Measurements from ENCODE around the gene DIMT1. TPM values are rescaled to one million over a fixed set of nuclear protein-coding genes. Genes with fewer than 3 reads are reported as not detected.

DIMT1 gene
- total and polyA plus RNA-seq, 9 donors = 18.7 to 26.3 (median 22.8) TPM

DNA sequence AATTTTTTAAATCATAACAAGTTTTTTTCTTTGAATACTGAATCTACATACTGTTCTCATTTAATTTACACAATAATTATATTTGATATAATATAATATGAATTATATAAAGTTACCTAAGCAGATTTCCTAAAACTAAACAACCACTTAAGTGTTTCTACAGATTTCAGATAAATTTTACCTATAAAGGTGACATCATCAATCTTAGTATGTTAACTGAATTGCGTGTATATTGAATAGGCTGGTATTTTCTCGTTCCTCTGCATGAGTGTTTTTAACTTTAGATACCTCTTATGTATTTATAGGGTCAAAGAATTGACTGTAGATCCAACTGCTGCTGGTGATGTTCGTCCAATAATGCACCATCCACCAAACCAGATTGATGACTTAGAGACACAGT lies 30.3 kb downstream of the DIMT1 start:
- peaks cover 26% of the 10 kb centered on the region for H3K36me3 ChIP-seq (ENCODE audit: control insufficient read depth, insufficient read depth, low read length)
- H3K4me3 ChIP-seq (ENCODE audit: low read length) = no peak overlapping the region
- DNase-seq = no peak
- no peaks in the 10 kb centered on the region for H3K9me3 ChIP-seq (replicated peaks; ENCODE audit: control insufficient read depth, low read depth, low read length)
- no peak overlapping the region for H3K27ac ChIP-seq (ENCODE audit: low read length)
- no peaks in the 10 kb centered on the region for H3K4me1 ChIP-seq (ENCODE audit: control insufficient read depth, insufficient read depth, low read length)
- WGBS (ENCODE audit: insufficient coverage) = no CpG with 5 or more reads among the region's 3 CpGs
- H3K27me3 ChIP-seq (ENCODE audit: control insufficient read depth, insufficient read depth, low read length) = no peaks in the 10 kb centered on the region

GRCh38 chr5:62372600-62372999 lies 31.1 kb downstream of the DIMT1 start:
- Histone ChIP-seq H3K27ac (ENCODE audit: low read length) (no peak overlapping the region), H3K4me3 (ENCODE audit: low read length) (no peak overlapping the region), H3K36me3 (ENCODE audit: control insufficient read depth, insufficient read depth, low read length) (peaks cover 21% of the 10 kb centered on the region), H3K4me1 (ENCODE audit: control insufficient read depth, insufficient read depth, low read length) (no peaks in the 10 kb centered on the region), H3K9me3 (replicated peaks; ENCODE audit: control insufficient read depth, low read depth, low read length) (no peaks in the 10 kb centered on the region), H3K27me3 (ENCODE audit: control insufficient read depth, insufficient read depth, low read length) (no peaks in the 10 kb centered on the region)
- no peak for DNase-seq
- WGBS (ENCODE audit: insufficient coverage) = 93% methylated on average over 2 of the region's 3 CpGs

GRCh38 chr5:62371409-62371808 lies 32.3 kb downstream of the DIMT1 start:
- Histone ChIP-seq H3K4me3 (ENCODE audit: low read length) (no peak overlapping the region), H3K36me3 (ENCODE audit: control insufficient read depth, insufficient read depth, low read length) (peaks cover 18% of the 10 kb centered on the region), H3K4me1 (ENCODE audit: control insufficient read depth, insufficient read depth, low read length) (no peaks in the 10 kb centered on the region), H3K27ac (ENCODE audit: low read length) (no peak overlapping the region), H3K9me3 (replicated peaks; ENCODE audit: control insufficient read depth, low read depth, low read length) (no peaks in the 10 kb centered on the region), H3K27me3 (ENCODE audit: control insufficient read depth, insufficient read depth, low read length) (no peaks in the 10 kb centered on the region)
- DNase-seq = no peak

DNA sequence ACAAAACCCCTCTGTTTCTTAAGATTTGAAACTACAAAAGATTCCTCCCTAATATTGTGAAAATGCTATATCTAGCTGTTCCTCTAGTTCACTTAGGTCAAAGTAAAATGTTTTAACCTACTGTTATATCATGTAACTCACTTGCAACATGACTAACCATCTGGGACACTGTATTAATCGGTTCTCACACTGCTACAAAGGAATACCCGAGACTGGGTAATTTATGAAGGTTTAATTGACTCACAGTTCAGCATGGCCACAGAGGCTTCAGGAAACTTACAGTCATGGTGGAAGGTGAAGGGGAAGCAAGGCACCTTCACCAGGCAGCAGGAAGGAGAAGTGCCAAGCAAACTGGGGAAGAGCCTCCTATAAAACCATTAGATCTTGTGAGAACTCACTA lies 34.7 kb downstream of the DIMT1 start:
- WGBS (ENCODE audit: insufficient coverage) = no CpG with 5 or more reads among the region's 2 CpGs
- Histone ChIP-seq H3K27ac (ENCODE audit: low read length) (no peak overlapping the region), H3K4me1 (ENCODE audit: control insufficient read depth, insufficient read depth, low read length) (no peaks in the 10 kb centered on the region), H3K36me3 (ENCODE audit: control insufficient read depth, insufficient read depth, low read length) (peaks cover 24% of the 10 kb centered on the region), H3K27me3 (ENCODE audit: control insufficient read depth, insufficient read depth, low read length) (no peaks in the 10 kb centered on the region), H3K4me3 (ENCODE audit: low read length) (no peak overlapping the region), H3K9me3 (replicated peaks; ENCODE audit: control insufficient read depth, low read depth, low read length) (no peaks in the 10 kb centered on the region)
- no peak for DNase-seq

GRCh38 chr5:62362701-62363100 lies 41.0 kb downstream of the DIMT1 start:
- H3K9me3 ChIP-seq (replicated peaks; ENCODE audit: control insufficient read depth, low read depth, low read length) = no peaks in the 10 kb centered on the region
- H3K27ac ChIP-seq (ENCODE audit: low read length) = no peak overlapping the region
- WGBS (ENCODE audit: insufficient coverage) = 100% methylated on average over 3 of the region's 3 CpGs
- H3K4me3 ChIP-seq (ENCODE audit: low read length) = no peak overlapping the region
- H3K27me3 ChIP-seq (ENCODE audit: control insufficient read depth, insufficient read depth, low read length) = no peaks in the 10 kb centered on the region
- no peak for DNase-seq
- H3K4me1 ChIP-seq (ENCODE audit: control insufficient read depth, insufficient read depth, low read length) = no peaks in the 10 kb centered on the region
- peaks cover 20% of the 10 kb centered on the region for H3K36me3 ChIP-seq (ENCODE audit: control insufficient read depth, insufficient read depth, low read length)

DNA sequence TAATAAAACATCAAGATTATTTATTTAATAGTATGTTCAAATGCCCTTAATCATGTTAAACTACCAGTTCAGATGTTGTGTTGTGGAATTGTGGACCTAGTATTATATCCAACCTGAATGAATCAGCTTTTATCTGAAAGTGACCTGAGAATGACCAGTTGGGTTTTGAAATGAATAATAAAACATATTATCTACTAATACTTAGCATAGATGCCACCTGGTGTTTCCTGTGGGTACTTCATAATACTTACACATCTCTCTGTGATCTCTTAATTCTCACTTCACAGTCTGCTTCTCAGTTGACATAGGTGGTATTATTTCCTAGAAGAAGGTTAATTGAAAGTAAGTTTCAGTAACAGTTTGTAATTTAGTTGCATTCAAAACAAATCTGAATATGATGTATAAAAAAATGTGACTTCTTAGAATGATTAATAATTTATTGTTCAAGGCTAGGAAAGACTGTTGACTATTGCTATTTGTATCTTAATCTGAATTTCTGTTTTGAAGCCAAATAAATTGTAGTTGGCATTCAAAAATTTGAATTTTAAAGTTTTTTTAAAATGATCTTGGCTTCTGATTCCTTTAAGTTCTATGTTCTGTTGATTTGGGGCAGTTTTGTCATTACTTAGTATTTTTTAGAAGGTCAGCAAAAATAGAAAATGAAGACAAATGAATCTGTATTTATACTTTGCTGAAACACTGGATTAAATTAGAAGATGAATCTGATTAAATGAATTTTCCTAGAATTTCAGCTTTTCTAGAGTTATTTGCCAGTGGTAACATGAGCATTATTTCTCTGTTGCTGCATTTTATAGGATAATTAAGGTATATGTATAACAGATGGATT lies 49.5 kb downstream of the DIMT1 start:
- Histone ChIP-seq H3K4me1 (ENCODE audit: control insufficient read depth, insufficient read depth, low read length) (no peaks in the 10 kb centered on the region), H3K36me3 (ENCODE audit: control insufficient read depth, insufficient read depth, low read length) (peaks cover 17% of the 10 kb centered on the region), H3K4me3 (ENCODE audit: low read length) (no peak overlapping the region), H3K27me3 (ENCODE audit: control insufficient read depth, insufficient read depth, low read length) (no peaks in the 10 kb centered on the region), H3K27ac (ENCODE audit: low read length) (no peak overlapping the region), H3K9me3 (replicated peaks; ENCODE audit: control insufficient read depth, low read depth, low read length) (no peaks in the 10 kb centered on the region)
- peak; percentile 65 for DNase-seq

- no CpG with 5 or more reads among the region's 1 CpG for WGBS (ENCODE audit: insufficient coverage)
- H3K9me3 ChIP-seq (replicated peaks; ENCODE audit: control insufficient read depth, low read depth, low read length) = no peaks in the 10 kb centered on the region
- peaks cover 12% of the 10 kb centered on the region for H3K36me3 ChIP-seq (ENCODE audit: control insufficient read depth, insufficient read depth, low read length)
- DNase-seq = no peak
- H3K27me3 ChIP-seq (ENCODE audit: control insufficient read depth, insufficient read depth, low read length) = no peaks in the 10 kb centered on the region
- no peaks in the 10 kb centered on the region for H3K4me1 ChIP-seq (ENCODE audit: control insufficient read depth, insufficient read depth, low read length)
- H3K4me3 ChIP-seq (ENCODE audit: low read length) = no peak overlapping the region
- H3K27ac ChIP-seq (ENCODE audit: low read length) = no peak overlapping the region
These were observed 54.8 kb downstream of the DIMT1 start for GRCh38 chr5:62348723-62349481.

- Histone ChIP-seq H3K4me3 (ENCODE audit: low read length) (no peak overlapping the region), H3K4me1 (ENCODE audit: control insufficient read depth, insufficient read depth, low read length) (no peaks in the 10 kb centered on the region), H3K9me3 (replicated peaks; ENCODE audit: control insufficient read depth, low read depth, low read length) (no peaks in the 10 kb centered on the region), H3K36me3 (ENCODE audit: control insufficient read depth, insufficient read depth, low read length) (peaks cover 12% of the 10 kb centered on the region), H3K27ac (ENCODE audit: low read length) (no peak overlapping the region), H3K27me3 (ENCODE audit: control insufficient read depth, insufficient read depth, low read length) (no peaks in the 10 kb centered on the region)
- DNase-seq = no peak
- no CpG with 5 or more reads among the region's 1 CpG for WGBS (ENCODE audit: insufficient coverage)
These were observed 55.8 kb downstream of the DIMT1 start for GRCh38 chr5:62347928-62348327.

- no peaks in the 10 kb centered on the region for H3K4me1 ChIP-seq (ENCODE audit: control insufficient read depth, insufficient read depth, low read length)
- no peak overlapping the region for H3K4me3 ChIP-seq (ENCODE audit: low read length)
- no peaks in the 10 kb centered on the region for H3K9me3 ChIP-seq (replicated peaks; ENCODE audit: control insufficient read depth, low read depth, low read length)
- no peak overlapping the region for H3K27ac ChIP-seq (ENCODE audit: low read length)
- WGBS (ENCODE audit: insufficient coverage) = no CpG with 5 or more reads among the region's 2 CpGs
- no peak for DNase-seq
- peaks cover 12% of the 10 kb centered on the region for H3K36me3 ChIP-seq (ENCODE audit: control insufficient read depth, insufficient read depth, low read length)
- no peaks in the 10 kb centered on the region for H3K27me3 ChIP-seq (ENCODE audit: control insufficient read depth, insufficient read depth, low read length)
These were observed 57.0 kb downstream of the DIMT1 start for GRCh38 chr5:62346748-62347147.

- Histone ChIP-seq H3K4me1 (ENCODE audit: control insufficient read depth, insufficient read depth, low read length) (no peaks in the 10 kb centered on the region), H3K27ac (ENCODE audit: low read length) (no peak overlapping the region), H3K36me3 (ENCODE audit: control insufficient read depth, insufficient read depth, low read length) (peaks cover 2% of the 10 kb centered on the region), H3K27me3 (ENCODE audit: control insufficient read depth, insufficient read depth, low read length) (no peaks in the 10 kb centered on the region), H3K9me3 (replicated peaks; ENCODE audit: control insufficient read depth, low read depth, low read length) (no peaks in the 10 kb centered on the region), H3K4me3 (ENCODE audit: low read length) (no peak overlapping the region)
- DNase-seq = no peak
- 100% methylated on average over 1 of the region's 1 CpG for WGBS (ENCODE audit: insufficient coverage)
These were observed 60.3 kb downstream of the DIMT1 start for GRCh38 chr5:62343428-62343827.

Measured in muscle of leg (tissue), 11 donors.